Neural crest cell (in vitro differentiated cells): ENCODE data around the gene ME2. TPM values are rescaled to one million over a fixed set of nuclear protein-coding genes. Genes with fewer than 3 reads are reported as not detected.
"Not testable (repeated sequence)": the region's sequence is repeated elsewhere in the genome, so short reads cannot be mapped to it uniquely, and the experiment has no call there.

ENCODE experiments used
- DNase-seq: peaks from one replicate; pipeline ENCODE4 v3.0.0; 2021; ENCODE audit warnings: low read depth, mixed read lengths, low spot score
- H3K27ac Mint-ChIP-seq: one replicate; pipeline ENCODE4 v1.8.0; 2021; ENCODE audit warnings: mild to moderate bottlenecking, mixed read lengths; ENCODE audit not compliant: unreplicated experiment
- H3K27me3 Mint-ChIP-seq: 2 replicates; pipeline ENCODE4 v1.8.0; 2021; ENCODE audit warnings: low read depth, mild to moderate bottlenecking, mixed read lengths
- H3K36me3 Mint-ChIP-seq: 2 replicates; pipeline ENCODE4 v1.8.0; 2021; ENCODE audit warnings: low read depth, mild to moderate bottlenecking, mixed read lengths
- H3K4me1 Mint-ChIP-seq: 2 replicates; pipeline ENCODE4 v1.8.0; 2021; ENCODE audit warnings: mixed read lengths
- H3K4me3 Mint-ChIP-seq: one replicate; pipeline ENCODE4 v1.8.0; 2021; ENCODE audit warnings: mild to moderate bottlenecking, mixed read lengths
- H3K9me3 Mint-ChIP-seq: 2 replicates; pipeline ENCODE4 v1.8.0; 2021; ENCODE audit warnings: mixed read lengths
- total RNA-seq: library from RNA; stranded (reverse); gene quantifications from 2 replicates; pipeline ENCODE4 v1.2.1, GENCODE V29; 2021
- TF ChIP-seq, protein P1 (sequence below): fragments of 200-600 bp; sonication (generic); conservative IDR thresholded peaks from 2 replicates; pipeline ENCODE4 v1.5.0; 2021; ENCODE audit warnings: antibody characterized with exemption, mild to moderate bottlenecking

ME2 gene
- total RNA-seq, 1 donor from 2014 or later: 55.8 TPM

DNA sequence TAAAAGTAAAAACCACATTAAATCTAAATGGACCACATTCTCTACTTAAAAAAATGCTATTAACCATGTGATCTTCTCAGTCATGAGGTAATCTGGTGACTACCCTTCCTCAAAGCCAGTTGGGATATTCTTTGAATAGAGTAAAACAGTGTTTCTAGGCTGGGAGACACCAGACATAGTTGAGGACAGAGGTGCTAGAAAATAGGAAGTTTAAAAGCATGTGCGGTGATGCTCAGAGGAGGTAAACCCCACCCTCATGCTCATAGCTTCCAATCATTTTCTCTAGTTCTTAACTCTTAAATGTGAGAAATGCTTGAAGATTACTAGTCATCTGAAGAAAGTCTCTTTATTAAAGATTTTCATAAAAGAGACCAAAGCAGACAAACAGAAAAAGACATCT lies 58.3 kb downstream of the ME2 start:
- Mint-ChIP-seq H3K27ac (no peak overlapping the region), H3K4me3 (no peak overlapping the region), H3K36me3 (peaks cover 5% of the 10 kb centered on the region), H3K9me3 (no peaks in the 10 kb centered on the region), H3K4me1 (peaks cover 28% of the 10 kb centered on the region), H3K27me3 (no peaks in the 10 kb centered on the region)
- no peak for DNase-seq
- TF ChIP-seq, protein P1, sequence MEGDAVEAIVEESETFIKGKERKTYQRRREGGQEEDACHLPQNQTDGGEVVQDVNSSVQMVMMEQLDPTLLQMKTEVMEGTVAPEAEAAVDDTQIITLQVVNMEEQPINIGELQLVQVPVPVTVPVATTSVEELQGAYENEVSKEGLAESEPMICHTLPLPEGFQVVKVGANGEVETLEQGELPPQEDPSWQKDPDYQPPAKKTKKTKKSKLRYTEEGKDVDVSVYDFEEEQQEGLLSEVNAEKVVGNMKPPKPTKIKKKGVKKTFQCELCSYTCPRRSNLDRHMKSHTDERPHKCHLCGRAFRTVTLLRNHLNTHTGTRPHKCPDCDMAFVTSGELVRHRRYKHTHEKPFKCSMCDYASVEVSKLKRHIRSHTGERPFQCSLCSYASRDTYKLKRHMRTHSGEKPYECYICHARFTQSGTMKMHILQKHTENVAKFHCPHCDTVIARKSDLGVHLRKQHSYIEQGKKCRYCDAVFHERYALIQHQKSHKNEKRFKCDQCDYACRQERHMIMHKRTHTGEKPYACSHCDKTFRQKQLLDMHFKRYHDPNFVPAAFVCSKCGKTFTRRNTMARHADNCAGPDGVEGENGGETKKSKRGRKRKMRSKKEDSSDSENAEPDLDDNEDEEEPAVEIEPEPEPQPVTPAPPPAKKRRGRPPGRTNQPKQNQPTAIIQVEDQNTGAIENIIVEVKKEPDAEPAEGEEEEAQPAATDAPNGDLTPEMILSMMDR: no peak

DNA sequence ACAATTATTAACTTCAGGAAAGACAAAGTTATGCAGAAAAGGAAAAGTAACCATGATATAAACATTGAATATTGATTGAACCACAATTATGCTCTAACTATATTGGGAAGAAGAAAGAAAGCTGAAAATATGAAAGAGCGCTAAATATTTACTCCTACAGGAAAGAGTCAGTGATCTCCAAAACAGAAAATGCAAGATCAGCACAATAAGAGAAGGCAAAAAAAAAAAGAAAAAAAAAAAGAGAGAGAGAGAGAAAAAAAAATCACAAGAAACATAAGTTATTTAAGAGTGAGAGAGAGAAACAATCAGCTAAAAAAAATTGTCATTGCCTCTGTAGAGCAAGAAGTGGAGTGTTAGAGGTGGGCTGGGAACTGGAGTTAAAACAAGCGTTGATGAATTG lies 60.0 kb downstream of the ME2 start:
- Mint-ChIP-seq H3K9me3 (no peaks in the 10 kb centered on the region), H3K4me1 (peaks cover 18% of the 10 kb centered on the region), H3K4me3 (no peak overlapping the region), H3K36me3 (peaks cover 3% of the 10 kb centered on the region), H3K27ac (no peak overlapping the region), H3K27me3 (no peaks in the 10 kb centered on the region)
- TF ChIP-seq, protein P1: no peak
- no peak for DNase-seq

DNA sequence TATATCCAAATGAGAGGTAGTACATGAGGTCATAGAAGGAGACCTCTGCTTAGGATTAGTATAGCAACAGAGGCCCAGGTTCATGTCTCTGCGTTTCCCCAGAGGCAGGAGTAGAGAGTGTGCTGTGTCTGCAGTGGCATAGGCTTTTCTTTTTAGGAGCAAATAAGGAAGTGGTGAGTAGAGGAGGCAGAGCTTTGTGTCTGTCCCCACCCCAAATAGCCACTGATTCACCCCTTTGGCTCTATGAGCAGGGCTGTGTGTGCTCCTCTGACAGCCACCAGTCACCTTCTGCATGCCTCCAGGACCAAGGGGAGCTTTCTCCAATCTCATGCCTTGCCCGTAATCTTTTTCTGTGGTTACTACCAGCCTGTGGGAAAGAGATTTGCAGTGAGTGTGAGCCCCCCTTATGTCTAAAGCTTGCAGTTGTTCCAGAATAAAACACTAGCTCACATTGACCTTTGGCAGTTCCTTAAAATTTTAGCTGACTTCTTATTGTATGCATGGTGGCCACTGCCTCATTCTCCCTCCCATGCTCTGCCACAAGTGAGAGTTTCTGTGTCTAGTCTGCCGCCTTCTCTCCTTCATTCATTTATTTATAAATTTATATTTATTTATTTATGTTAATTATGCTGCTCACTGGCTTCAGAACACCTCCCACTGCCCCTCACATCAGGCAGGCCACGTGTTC lies 65.5 kb downstream of the ME2 start:
- Mint-ChIP-seq H3K4me3 (no peak overlapping the region), H3K4me1 (no peaks in the 10 kb centered on the region), H3K36me3 (peaks cover 10% of the 10 kb centered on the region), H3K9me3 (no peaks in the 10 kb centered on the region), H3K27me3 (no peaks in the 10 kb centered on the region), H3K27ac (no peak overlapping the region)
- no peak for DNase-seq
- TF ChIP-seq, protein P1: no peak

GRCh38 chr18:50945918-50946317 lies 67.0 kb downstream of the ME2 start:
- not testable (repeated sequence) for H3K4me1 Mint-ChIP-seq, H3K9me3 Mint-ChIP-seq

GRCh38 chr18:50947899-50948298 lies 69.0 kb downstream of the ME2 start:
- H3K27me3 Mint-ChIP-seq: no peaks in the 10 kb centered on the region

More at GRCh38 chr18:50945918-50946317, 67.0 kb downstream of the ME2 start:
- not testable (repeated sequence) for H3K27ac Mint-ChIP-seq, H3K4me3 Mint-ChIP-seq, DNase-seq, H3K36me3 Mint-ChIP-seq, H3K27me3 Mint-ChIP-seq

DNA sequence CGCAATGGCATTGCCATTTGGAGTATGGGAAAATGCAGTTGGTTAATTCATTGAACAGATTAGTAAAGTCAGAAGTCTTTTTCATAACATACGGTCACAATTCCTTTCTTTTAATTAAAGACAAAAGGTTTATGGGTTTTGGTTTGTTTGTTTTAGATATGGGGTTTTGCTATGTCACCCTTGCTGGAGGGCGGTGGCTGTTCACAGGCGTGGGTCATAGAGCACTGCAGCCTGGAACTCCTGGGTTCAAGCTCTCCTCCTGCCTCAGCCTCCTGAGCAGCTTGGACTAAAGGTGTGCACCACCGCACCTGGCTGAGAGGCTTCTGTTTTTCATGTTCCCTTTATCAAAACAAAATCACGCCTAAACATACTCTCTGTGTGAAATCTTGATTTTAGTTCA lies 70.3 kb downstream of the ME2 start:
- no peaks in the 10 kb centered on the region for H3K4me1 Mint-ChIP-seq
- no peak overlapping the region for H3K4me3 Mint-ChIP-seq

More at GRCh38 chr18:50947899-50948298, 69.0 kb downstream of the ME2 start:
- DNase-seq: no peak
- Mint-ChIP-seq H3K4me1 (no peaks in the 10 kb centered on the region), H3K27ac (no peak overlapping the region), H3K4me3 (no peak overlapping the region), H3K36me3 (peaks cover 7% of the 10 kb centered on the region), H3K9me3 (no peaks in the 10 kb centered on the region)
- TF ChIP-seq, protein P1: no peak

More for the DNA sequence above, 70.3 kb downstream of the ME2 start:
- TF ChIP-seq, protein P1: no peak
- Mint-ChIP-seq H3K27me3 (no peaks in the 10 kb centered on the region), H3K27ac (no peak overlapping the region), H3K36me3 (peaks cover 7% of the 10 kb centered on the region), H3K9me3 (no peaks in the 10 kb centered on the region)
- no peak for DNase-seq
